ENCODE measurements around the gene ADGB.
"Not testable (repeated sequence)": the region's sequence is repeated elsewhere in the genome, so short reads cannot be mapped to it uniquely, and the experiment has no call there.

ADGB gene

GRCh38 chr6:146770275-146770964, 171.6 kb downstream of the ADGB start:
- no peak for DNase-seq

GRCh38 chr6:146770965-146771735, 172.4 kb downstream of the ADGB start:
- DNase-seq: peak; percentile 47

GRCh38 chr6:146775220-146775619, 176.4 kb downstream of the ADGB start:
- DNase-seq: no peak

GRCh38 chr6:146781836-146782235, 183.1 kb downstream of the ADGB start:
- DNase-seq: no peak

- DNase-seq: no peak
Observed at GRCh38 chr6:146785001-146785585, 186.3 kb downstream of the ADGB start.

- no peak for DNase-seq
Observed at GRCh38 chr6:146787876-146788508, 189.2 kb downstream of the ADGB start.

- DNase-seq: no peak
Observed at GRCh38 chr6:146790561-146791091, 191.9 kb downstream of the ADGB start.

- DNase-seq: no peak
Observed at GRCh38 chr6:146791930-146792329, 193.2 kb downstream of the ADGB start.

GRCh38 chr6:146793218-146793617, 194.4 kb downstream of the ADGB start:
- not testable (repeated sequence) for DNase-seq

GRCh38 chr6:146795479-146796133, 196.8 kb downstream of the ADGB start:
- no peak for DNase-seq

- DNase-seq: not testable (repeated sequence)
Observed at GRCh38 chr6:146803167-146803566, 204.4 kb downstream of the ADGB start.

GRCh38 chr6:146803601-146804000, 204.8 kb downstream of the ADGB start:
- DNase-seq: no peak

GRCh38 chr6:146805546-146806325, 207.0 kb downstream of the ADGB start:
- no peak for DNase-seq

GRCh38 chr6:146809014-146809413, 210.2 kb downstream of the ADGB start:
- DNase-seq: not testable (repeated sequence)

- DNase-seq: not testable (repeated sequence)
Observed at GRCh38 chr6:146812811-146813321, 214.1 kb downstream of the ADGB start.

GRCh38 chr6:146813554-146813953, 214.8 kb downstream of the ADGB start:
- no peak for DNase-seq

- DNase-seq: no peak
Observed at GRCh38 chr6:146814148-146814750, 215.5 kb downstream of the ADGB start.

GRCh38 chr6:146815511-146816462, 217.0 kb downstream of the ADGB start:
- DNase-seq: not testable (repeated sequence)

- no peak for DNase-seq
Observed at GRCh38 chr6:146819596-146820320, 221.0 kb downstream of the ADGB start.

All from CD4-positive, alpha-beta T cell treated with Interleukin-15 for 1 hour (primary cell).